Measurements from ENCODE around the gene BEX3.
"Not testable (repeated sequence)": the region's sequence is repeated elsewhere in the genome, so short reads cannot be mapped to it uniquely, and the experiment has no call there.

The BEX3 gene

DNA sequence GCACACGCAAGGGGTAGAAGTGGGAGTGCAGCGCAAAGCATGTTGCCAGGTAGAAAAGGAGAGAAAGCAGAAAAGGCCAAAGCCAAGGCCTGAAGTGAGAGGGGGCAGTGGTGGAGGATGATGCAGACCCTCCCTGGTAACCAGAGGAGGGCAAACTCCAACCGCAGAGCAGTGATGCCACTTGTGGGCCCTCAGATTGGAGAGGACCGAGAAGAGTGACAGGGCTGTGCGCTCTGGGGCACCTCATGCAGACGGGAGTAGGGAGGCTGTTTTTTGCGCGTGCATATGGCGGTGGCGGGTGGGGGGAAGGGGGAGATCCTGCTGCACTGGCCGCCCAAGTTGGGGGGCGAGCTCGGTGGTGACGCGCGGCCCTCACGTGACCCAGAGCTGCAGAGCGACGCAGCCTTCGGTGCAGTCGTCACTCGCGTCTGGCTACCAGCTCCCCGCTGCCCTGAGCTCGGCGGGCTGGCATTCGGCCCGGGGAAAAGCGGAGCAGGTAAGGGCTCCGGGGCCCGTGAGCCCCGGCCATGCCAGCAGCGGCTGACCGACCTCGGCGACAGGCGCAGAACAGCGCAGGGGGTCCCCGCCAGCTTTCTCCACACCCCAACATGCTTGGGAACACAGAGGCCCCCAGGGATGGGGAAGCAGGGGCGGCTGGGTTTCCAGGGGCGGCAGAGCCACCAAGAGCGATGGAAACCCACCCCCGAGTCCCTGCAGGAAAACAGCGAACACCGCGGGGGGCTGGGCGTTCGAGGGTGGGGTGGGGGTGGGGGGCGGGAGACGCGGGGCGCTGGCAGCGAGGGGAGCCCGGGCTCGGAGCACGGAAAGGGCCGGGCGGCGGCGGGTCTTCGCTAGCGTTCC, at the start of gene BEX3:
Gene BEX3, plus strand, starts transcription at position 421 of the 861 bp plus-strand sequence. CDS start 984 bp downstream, outside the sequence.
- peak; percentile 50 for DNase-seq (ENCODE audit: low read depth, low spot score)

DNA sequence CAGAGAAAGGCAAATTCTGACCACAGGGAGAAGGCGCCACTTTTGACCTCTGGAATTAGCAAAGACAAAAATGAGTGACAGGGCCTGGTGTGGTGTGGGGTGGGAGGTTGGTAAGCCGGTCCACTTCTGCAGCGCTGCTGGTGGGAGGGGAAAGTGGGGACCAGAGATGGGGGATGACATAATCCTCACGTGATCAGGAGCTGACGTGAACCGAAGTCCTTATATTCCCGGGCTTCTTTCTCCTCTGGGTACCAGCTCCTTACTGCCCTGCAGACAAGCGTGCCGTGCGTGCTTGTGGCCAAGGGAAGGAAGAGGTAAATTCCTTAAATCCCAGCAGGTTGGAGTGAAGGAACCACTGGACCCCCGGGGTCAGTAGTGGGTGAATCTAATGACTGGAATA, 46.3 kb upstream of the BEX3 start, which contains the start of gene TCEAL7:
Gene TCEAL7, plus strand, starts transcription at position 249 of the 400 bp plus-strand sequence. CDS start 1,165 bp downstream, outside the sequence.
- no peak for DNase-seq (ENCODE audit: low read depth, low spot score)

GRCh38 chrX:103330681-103331288, 45.6 kb upstream of the BEX3 start:
- no peak for DNase-seq (ENCODE audit: low read depth, low spot score)

GRCh38 chrX:103338663-103339062, 37.7 kb upstream of the BEX3 start:
- DNase-seq (ENCODE audit: low read depth, low spot score) = no peak

DNA sequence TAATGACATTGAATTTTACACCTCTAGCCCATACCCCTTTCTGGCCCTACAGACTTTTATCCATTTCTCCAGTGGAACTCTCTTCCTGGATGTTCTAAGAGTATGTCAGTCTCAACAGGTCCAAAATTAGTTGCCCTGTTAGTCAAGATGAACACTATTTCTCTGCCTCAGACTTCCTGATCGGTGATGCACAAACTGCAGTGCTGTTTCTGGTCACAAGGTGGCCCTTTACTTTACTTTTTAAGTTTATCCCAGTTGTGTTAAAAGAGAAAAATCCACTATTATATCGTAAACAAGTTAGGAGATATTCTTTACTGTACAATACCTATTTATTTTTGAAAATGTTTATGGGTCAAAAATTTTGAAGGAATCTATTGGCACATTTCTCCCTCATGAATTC, 33.2 kb upstream of the BEX3 start:
- DNase-seq (ENCODE audit: low read depth, low spot score) = no peak

- no peak for DNase-seq (ENCODE audit: low read depth, low spot score)
These were observed 31.7 kb upstream of the BEX3 start for GRCh38 chrX:103344606-103345005.

DNA sequence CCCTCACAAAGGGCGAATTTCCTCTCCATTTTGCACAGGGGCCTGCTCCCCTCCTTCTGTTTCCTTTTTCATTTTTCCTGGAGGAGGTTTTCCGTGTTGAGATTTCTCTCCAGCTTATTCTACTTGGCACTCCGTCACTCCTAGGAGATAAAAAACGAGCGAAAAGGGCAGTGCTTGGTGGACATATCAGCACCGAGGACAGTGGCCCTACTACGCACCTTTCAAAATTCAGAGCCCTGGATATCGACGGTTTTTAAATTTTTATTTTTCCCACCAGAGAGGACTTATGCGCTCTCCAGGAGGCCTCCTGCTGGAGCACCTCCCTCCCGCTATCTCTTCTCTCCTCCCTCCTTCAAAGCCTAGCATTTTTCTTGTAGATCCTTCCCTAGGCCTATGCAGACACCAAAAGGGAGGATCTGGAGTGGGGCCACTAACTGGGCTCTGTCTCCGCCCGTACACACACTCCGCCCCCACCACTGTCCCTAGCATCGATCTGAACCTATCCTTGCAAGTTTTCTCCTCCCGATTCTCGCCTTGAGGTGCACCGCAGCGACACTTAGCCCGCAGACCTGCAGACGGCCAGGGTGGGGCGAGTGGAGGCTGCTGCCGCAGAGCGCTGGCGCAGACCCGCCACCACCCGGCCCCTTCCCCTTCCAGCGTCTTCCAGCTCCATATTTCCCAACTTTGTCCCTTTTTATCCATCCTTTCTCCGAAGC, 28.5 kb upstream of the BEX3 start:
- no peak for DNase-seq (ENCODE audit: low read depth, low spot score)

GRCh38 chrX:103356130-103356798, 20.1 kb upstream of the BEX3 start, which contains the start of gene TCEAL9:
Gene TCEAL9 (plus strand): TSS chrX:103356506. CDS start chrX:103357685, 1,179 bp downstream.
- DNase-seq (ENCODE audit: low read depth, low spot score) = no peak

GRCh38 chrX:103356858-103357257, 19.5 kb upstream of the BEX3 start:
- DNase-seq (ENCODE audit: low read depth, low spot score) = no peak

DNA sequence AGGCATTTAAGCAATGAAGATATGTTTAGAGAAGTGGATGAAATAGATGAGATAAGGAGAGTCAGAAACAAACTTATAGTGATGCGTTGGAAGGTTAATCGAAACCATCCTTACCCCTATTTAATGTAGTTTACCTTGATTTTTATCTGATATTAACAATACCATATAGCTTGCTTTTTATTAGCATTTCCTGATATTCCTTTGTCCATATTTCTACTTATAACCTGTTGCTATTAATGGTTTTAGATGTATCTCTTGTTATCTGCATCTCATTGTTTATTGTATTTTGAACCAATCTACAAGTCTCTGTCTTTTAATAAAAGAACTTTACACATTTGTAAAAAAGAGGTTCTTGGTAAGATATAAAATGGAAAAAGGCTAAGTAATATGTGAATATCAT, 18.5 kb upstream of the BEX3 start:
- DNase-seq (ENCODE audit: low read depth, low spot score) = no peak

GRCh38 chrX:103359605-103360004, 16.7 kb upstream of the BEX3 start:
- DNase-seq (ENCODE audit: low read depth, low spot score) = not testable (repeated sequence)

DNA sequence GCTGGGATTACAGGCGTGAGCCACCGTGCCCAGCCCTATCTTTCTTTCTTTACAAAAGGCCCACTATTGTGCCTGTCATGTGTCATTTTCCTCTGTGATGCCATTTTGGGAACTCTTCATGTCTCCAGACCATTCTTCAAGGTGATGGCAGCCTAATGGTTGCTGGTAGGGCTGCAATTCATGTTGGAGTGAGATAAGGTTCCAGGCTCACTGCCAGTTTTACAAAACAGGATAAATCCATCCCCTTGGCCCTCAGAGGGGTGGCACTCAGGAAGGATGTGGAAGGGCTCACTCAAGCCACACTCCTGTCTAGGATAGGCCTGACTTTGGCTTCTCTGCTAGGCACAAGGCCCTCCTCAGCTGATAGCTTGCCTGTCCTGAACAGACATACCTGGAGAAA, 16.2 kb upstream of the BEX3 start:
- no peak for DNase-seq (ENCODE audit: low read depth, low spot score)

DNA sequence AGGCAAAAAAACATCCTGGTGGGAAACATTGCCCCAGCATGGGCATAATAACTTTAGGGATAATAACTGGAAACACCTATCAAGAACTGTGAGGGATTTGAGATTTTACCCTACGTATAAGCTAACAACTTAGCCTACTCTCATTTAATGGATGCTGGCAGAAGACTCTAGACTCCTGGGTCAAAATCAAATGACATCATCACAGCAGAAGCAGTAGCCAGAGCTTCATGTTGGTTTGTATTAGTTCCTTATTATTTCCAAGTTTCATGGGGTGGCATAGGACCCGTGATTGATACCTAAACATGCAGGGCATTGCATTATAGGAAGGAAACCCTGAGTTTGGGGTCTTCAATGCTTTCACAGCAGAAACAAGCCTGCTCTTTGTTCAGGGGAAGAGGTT, 15.4 kb upstream of the BEX3 start:
- no peak for DNase-seq (ENCODE audit: low read depth, low spot score)

DNA sequence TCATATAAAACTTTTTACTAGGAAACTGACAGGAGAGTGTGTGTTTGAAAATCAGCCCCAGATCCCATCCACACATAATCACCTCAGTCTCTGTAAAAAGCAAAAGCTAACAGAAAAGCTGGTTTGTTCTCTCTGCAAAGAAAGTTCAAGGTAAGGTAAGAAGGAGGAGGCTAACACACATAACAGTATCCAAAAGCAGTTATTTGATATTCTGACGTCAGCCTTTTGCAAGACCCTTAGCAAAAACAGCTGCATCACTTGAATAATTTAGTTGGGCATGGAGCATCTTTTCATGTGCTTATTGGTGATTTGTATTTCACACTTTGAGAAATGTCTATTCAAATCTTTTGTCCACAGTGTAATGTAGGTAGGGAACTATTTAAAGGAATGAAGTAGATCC, 14.5 kb upstream of the BEX3 start:
- no peak for DNase-seq (ENCODE audit: low read depth, low spot score)

DNA sequence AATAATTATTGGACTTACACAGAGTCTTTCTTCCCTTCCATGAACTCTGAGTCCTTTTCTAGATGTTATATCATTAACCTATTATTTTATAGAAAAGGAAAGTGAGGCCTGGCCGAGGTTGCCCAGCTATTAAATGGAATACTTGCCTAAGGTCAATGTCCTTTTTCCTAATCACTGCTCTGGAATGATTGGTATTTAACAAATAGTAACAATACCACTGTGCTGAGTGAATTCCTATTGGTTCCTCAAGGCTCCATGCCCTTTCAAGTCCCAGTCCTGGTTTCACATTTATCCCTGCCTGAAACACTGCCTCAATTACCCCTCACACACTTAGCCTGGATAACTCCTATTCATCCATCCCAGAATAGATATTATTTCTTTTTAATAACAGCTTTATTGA, 13.9 kb upstream of the BEX3 start:
- no peak for DNase-seq (ENCODE audit: low read depth, low spot score)

DNA sequence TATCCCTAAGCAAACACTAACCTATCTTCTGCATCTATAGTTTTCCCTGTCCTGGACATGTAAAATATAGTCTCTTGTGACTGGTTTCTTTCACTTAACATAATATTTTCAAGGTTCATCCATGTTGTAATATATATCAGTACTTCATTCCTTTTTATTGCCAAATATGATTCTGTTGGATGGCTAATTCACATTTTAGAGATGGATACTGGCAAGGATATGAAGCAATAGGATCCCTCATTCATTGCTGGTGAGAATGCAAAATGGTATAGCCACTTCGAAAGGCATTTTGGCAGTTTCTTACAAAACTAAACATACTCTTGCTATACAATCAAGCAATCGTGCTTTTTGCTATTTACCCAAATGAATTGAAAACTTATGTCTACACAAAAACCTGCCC, 13.3 kb upstream of the BEX3 start:
- DNase-seq (ENCODE audit: low read depth, low spot score) = no peak

GRCh38 chrX:103367502-103367901, 8.8 kb upstream of the BEX3 start:
- no peak for DNase-seq (ENCODE audit: low read depth, low spot score)

DNA sequence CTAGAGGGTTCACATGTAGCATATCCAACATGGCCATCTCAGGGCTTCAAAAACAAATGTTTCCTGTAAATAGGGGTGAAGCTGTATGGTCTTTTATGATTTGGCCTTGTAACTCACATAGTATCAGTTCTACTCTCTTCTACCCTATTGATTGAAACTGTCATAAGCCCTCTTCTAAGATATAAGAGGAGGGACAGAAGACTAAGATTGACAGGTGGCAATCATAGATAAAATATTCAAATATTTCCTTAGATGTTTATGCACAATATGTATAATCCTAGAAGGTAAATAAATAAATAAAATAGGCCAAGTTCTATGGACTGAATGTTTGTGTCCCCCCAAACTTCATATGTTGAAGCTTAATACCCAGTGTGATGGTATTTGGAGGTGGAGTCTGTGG, 6.9 kb upstream of the BEX3 start:
- DNase-seq (ENCODE audit: low read depth, low spot score) = no peak

GRCh38 chrX:103372886-103373285, 3.5 kb upstream of the BEX3 start:
- DNase-seq (ENCODE audit: low read depth, low spot score) = no peak

GRCh38 chrX:103373581-103373980, 2.8 kb upstream of the BEX3 start:
- DNase-seq (ENCODE audit: low read depth, low spot score) = no peak

- no peak for DNase-seq (ENCODE audit: low read depth, low spot score)
These were observed 614 bp downstream of the BEX3 start for GRCh38 chrX:103376979-103377324.

DNA sequence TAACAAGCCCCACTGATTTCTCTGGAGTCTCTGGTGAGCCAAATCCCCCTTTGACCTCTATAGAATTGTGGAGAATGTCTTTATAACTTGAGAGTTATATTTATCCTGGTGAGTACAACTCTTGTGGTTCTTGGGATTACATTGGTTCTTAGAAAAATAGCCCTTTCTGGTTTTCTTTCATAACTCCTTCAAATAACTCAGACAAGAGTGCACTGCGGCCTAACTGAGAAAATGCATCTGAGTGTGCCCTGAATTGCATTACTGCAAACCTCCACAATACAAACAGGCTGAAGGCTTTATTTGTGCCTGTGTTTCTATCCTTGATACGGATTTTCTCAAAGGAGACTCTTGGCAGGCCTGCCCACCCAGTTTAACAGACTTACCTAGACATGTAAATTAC, 2.7 kb downstream of the BEX3 start:
- no peak for DNase-seq (ENCODE audit: low read depth, low spot score)

Data from iPS DF 19.7 (cell line).